AG09319 (cell line): ENCODE data around the gene MPZL3.

Experiments used
- DNase-seq: peaks from one replicate; pipeline ENCODE4 v3.0.0-alpha.2; 2010; ENCODE audit warnings: low read depth; ENCODE audit errors: extremely low read depth
- CTCF ChIP-seq: IDR thresholded peaks from 2 replicates; pipeline ENCODE4 v1.5.1; 2011; ENCODE audit warnings: low read depth, mild to moderate bottlenecking, inconsistent platforms, low read length, moderate library complexity

MPZL3 gene

GRCh38 chr11:118281284-118281683 is 29.1 kb upstream of the MPZL3 start:
- TF ChIP-seq CTCF, result no peak
- DNase-seq, result no peak

GRCh38 chr11:118277312-118277711 is 25.1 kb upstream of the MPZL3 start:
- DNase-seq, result no peak
- TF ChIP-seq CTCF, result no peak

GRCh38 chr11:118276422-118276821 is 24.3 kb upstream of the MPZL3 start:
- TF ChIP-seq CTCF, result no peak

GRCh38 chr11:118275176-118275575 is 23.0 kb upstream of the MPZL3 start:
- no peak for DNase-seq
- no peak for TF ChIP-seq CTCF

More at GRCh38 chr11:118276422-118276821, 24.3 kb upstream of the MPZL3 start:
- DNase-seq, result no peak

- TF ChIP-seq CTCF, result no peak
- DNase-seq, result no peak
Observed at GRCh38 chr11:118274186-118274585, 22.0 kb upstream of the MPZL3 start.

GRCh38 chr11:118272001-118272400 is 19.8 kb upstream of the MPZL3 start:
- no peak for DNase-seq
- TF ChIP-seq CTCF, result no peak

- no peak for TF ChIP-seq CTCF
- DNase-seq, result no peak
Observed at GRCh38 chr11:118267486-118267885, 15.3 kb upstream of the MPZL3 start.

- TF ChIP-seq CTCF, result no peak
- no peak for DNase-seq
Observed at GRCh38 chr11:118265954-118266353, 13.8 kb upstream of the MPZL3 start.
